GM23338 (cell line): ENCODE data around the gene VSIR. TPM values are rescaled to one million over a fixed set of nuclear protein-coding genes. Genes with fewer than 3 reads are reported as not detected.

Experiments
- ATAC-seq: fragments of 200-7000 bp; cut with Tn5 transposase; 3 replicates; pipeline ENCODE4 v1.9.1; 2020
- DNase-seq: peaks from one replicate; pipeline ENCODE4 v3.0.0-alpha.2; 2015; ENCODE audit warnings: low spot score
- H2AFZ ChIP-seq: fragments of 200-600 bp; sonication (generic); 2 replicates; pipeline ENCODE4 v1.8.0; 2016; ENCODE audit warnings: antibody characterized with exemption, mild to moderate bottlenecking, moderate library complexity
- H3F3A ChIP-seq: fragments of 200-600 bp; sonication (generic); replicated peaks from 2 replicates; pipeline ENCODE4 v1.8.0; 2017; ENCODE audit warnings: antibody characterized with exemption, mixed run types, low read depth
- H3K27ac ChIP-seq: fragments of 200-600 bp; sonication (generic); 2 replicates; pipeline ENCODE4 v1.6.1; 2016; ENCODE audit warnings: low read depth
- H3K27me3 ChIP-seq: fragments of 200-600 bp; sonication (generic); 2 replicates; pipeline ENCODE4 v1.8.0; 2016; ENCODE audit warnings: mild to moderate bottlenecking, mixed run types, moderate library complexity; ENCODE audit not compliant: insufficient read depth
- H3K36me3 ChIP-seq: fragments of 200-600 bp; sonication (generic); 2 replicates; pipeline ENCODE4 v1.8.0; 2016; ENCODE audit warnings: mild to moderate bottlenecking; ENCODE audit not compliant: insufficient read depth
- H3K4me1 ChIP-seq: fragments of 200-600 bp; sonication (generic); 2 replicates; pipeline ENCODE4 v1.8.0; 2016; ENCODE audit warnings: mild to moderate bottlenecking, moderate library complexity; ENCODE audit not compliant: insufficient read depth
- H3K4me2 ChIP-seq: fragments of 200-600 bp; sonication (generic); 2 replicates; pipeline ENCODE4 v1.7.1; 2017; ENCODE audit warnings: mixed run types
- H3K4me3 ChIP-seq: fragments of 200-600 bp; sonication (generic); 2 replicates; pipeline ENCODE4 v1.6.1; 2016; ENCODE audit warnings: mixed run types
- H3K79me2 ChIP-seq: fragments of 200-600 bp; sonication (generic); replicated peaks from 2 replicates; pipeline ENCODE4 v1.8.0; 2017; ENCODE audit warnings: mild to moderate bottlenecking; ENCODE audit not compliant: insufficient read depth
- H3K9me2 ChIP-seq: fragments of 200-600 bp; sonication (generic); 2 replicates; pipeline ENCODE4 v1.8.0; 2017; ENCODE audit not compliant: insufficient read depth
- H4K20me1 ChIP-seq: fragments of 200-600 bp; sonication (generic); replicated peaks from 2 replicates; pipeline ENCODE4 v1.8.0; 2017; ENCODE audit warnings: mild to moderate bottlenecking; ENCODE audit not compliant: insufficient read depth
- H3K27ac Mint-ChIP-seq: 2 replicates; pipeline ENCODE4 v1.8.0; 2020; ENCODE audit warnings: inconsistent platforms, mild to moderate bottlenecking, moderate library complexity, mixed read lengths
- H3K27me3 Mint-ChIP-seq: 3 replicates; pipeline ENCODE4 v1.8.0; 2022; ENCODE audit warnings: low read depth, mild to moderate bottlenecking, moderate library complexity, mixed read lengths, inconsistent platforms; ENCODE audit not compliant: insufficient read depth, poor library complexity
- H3K36me3 Mint-ChIP-seq: 3 replicates; pipeline ENCODE4 v1.8.0; 2021; ENCODE audit warnings: low read depth, mild to moderate bottlenecking, inconsistent platforms, moderate library complexity, mixed read lengths
- H3K4me1 Mint-ChIP-seq: 3 replicates; pipeline ENCODE4 v1.8.0; 2020; ENCODE audit warnings: mild to moderate bottlenecking, inconsistent platforms, mixed read lengths
- H3K4me3 Mint-ChIP-seq: 3 replicates; pipeline ENCODE4 v1.8.0; 2021; ENCODE audit warnings: moderate library complexity, mild to moderate bottlenecking, inconsistent platforms, mixed read lengths
- H3K9me3 Mint-ChIP-seq: 3 replicates; pipeline ENCODE4 v1.8.0; 2020; ENCODE audit warnings: moderate library complexity, mild to moderate bottlenecking, inconsistent platforms, mixed read lengths
- CTCF ChIP-seq, 2 experiments: fragments of 200-600 bp in 1 of 2; sonication (generic) in 1 of 2; conservative IDR thresholded peaks; 2 replicates each; pipeline versions ENCODE4 v1.5.1 to v1.6.1; 2016 to 2017; ENCODE audit warnings: antibody characterized with exemption in 2 of 2, low read depth in 2 of 2, mild to moderate bottlenecking in 2 of 2, moderate library complexity in 1 of 2
- ETS1 ChIP-seq: IDR thresholded peaks from 2 replicates; pipeline ENCODE4 v1.6.1; 2016; ENCODE audit warnings: antibody characterized with exemption
- EZH2 ChIP-seq: fragments of 200-600 bp; sonication (generic); IDR thresholded peaks from one replicate; pipeline ENCODE4 v1.8.0; 2017; ENCODE audit warnings: antibody characterized with exemption, mild to moderate bottlenecking, low read depth; ENCODE audit not compliant: unreplicated experiment
- JUNB ChIP-seq: IDR thresholded peaks from one replicate; pipeline ENCODE4 v1.6.1; 2016; ENCODE audit warnings: antibody characterized with exemption; ENCODE audit not compliant: unreplicated experiment
- NANOG ChIP-seq: IDR thresholded peaks from 2 replicates; pipeline ENCODE4 v1.6.1; 2016; ENCODE audit warnings: antibody characterized with exemption, borderline replicate concordance
- POLR2AphosphoS5 ChIP-seq: IDR thresholded peaks from 2 replicates; pipeline ENCODE4 v1.6.1; 2016; ENCODE audit warnings: antibody characterized with exemption, low read depth
- REST ChIP-seq: IDR thresholded peaks from one replicate; pipeline ENCODE4 v1.6.1; 2018; ENCODE audit warnings: antibody characterized with exemption; ENCODE audit not compliant: unreplicated experiment
- ZNF114 ChIP-seq: fragments of 250-450 bp; sonication (Bioruptor Pico); IDR thresholded peaks from 2 replicates; pipeline ENCODE4 v1.5.0; 2020; ENCODE audit warnings: mild to moderate bottlenecking, moderate library complexity
- ZNF331 ChIP-seq: fragments of 250-450 bp; sonication (Bioruptor Pico); IDR thresholded peaks from 2 replicates; pipeline ENCODE4 v1.5.0; 2020; ENCODE audit warnings: low read depth, mild to moderate bottlenecking, moderate library complexity
- ZNF462 ChIP-seq: fragments of 250-450 bp; sonication (Bioruptor Pico); IDR thresholded peaks from 2 replicates; pipeline ENCODE4 v1.5.0; 2020; ENCODE audit warnings: mild to moderate bottlenecking, moderate library complexity
- polyA plus RNA-seq: library from polyadenylated mRNA; unstranded; fragments of >200 nt; fragmentation: Nextera tagmentation; extraction: Ambion mirVana; gene quantifications from 2 replicates; pipeline ENCODE4 v1.2.1, GENCODE V29; 2016
- total RNA-seq: library from RNA; depleted of rRNA; stranded (reverse); fragments of >200 nt; shearing (Covaris generic); gene quantifications from 2 replicates; pipeline ENCODE4 v1.2.3, GENCODE V29; 2014

The VSIR gene
- total and polyA plus RNA-seq, 2 experiments from 2014 or later = 0.10 to 0.74 TPM

- no peak for DNase-seq
- H3K36me3 Mint-ChIP-seq = no peaks in the 10 kb centered on the region
- Histone ChIP-seq H3K4me2 (no peak overlapping the region), H3K36me3 (no peaks in the 10 kb centered on the region), H2AFZ (no peak overlapping the region), H3K79me2 (no peaks in the 10 kb centered on the region), H3K27me3 (no peaks in the 10 kb centered on the region), H3K9me2 (no peaks in the 10 kb centered on the region), H3K27ac (no peak overlapping the region), H3K4me1 (no peaks in the 10 kb centered on the region), H4K20me1 (no peaks in the 10 kb centered on the region), H3K4me3 (no peak overlapping the region), H3F3A (no peaks in the 10 kb centered on the region)
- no peaks in the 10 kb centered on the region; the same call in 1 of the 3 replicates for H3K4me1 Mint-ChIP-seq
- TF ChIP-seq JUNB (no peak), POLR2AphosphoS5 (no peak), ETS1 (no peak), REST (no peak), EZH2 (no peak), CTCF (conservative IDR thresholded peaks at IDR 0.05; ENCODE audit: low read depth in 2 of 2) (no peak), ZNF114 (no peak), ZNF462 (no peak), NANOG (no peak), ZNF331 (no peak)
- peaks cover 8% of the 10 kb centered on the region for H3K27me3 Mint-ChIP-seq
- H3K4me3 Mint-ChIP-seq = no peak overlapping the region
- ATAC-seq = no peak
- no peak overlapping the region for H3K27ac Mint-ChIP-seq
- H3K9me3 Mint-ChIP-seq = no peaks in the 10 kb centered on the region
Observed at GRCh38 chr10:71706216-71707121, 66.9 kb downstream of the VSIR start.
